ENCODE results near the gene CATSPERD.

DNA sequence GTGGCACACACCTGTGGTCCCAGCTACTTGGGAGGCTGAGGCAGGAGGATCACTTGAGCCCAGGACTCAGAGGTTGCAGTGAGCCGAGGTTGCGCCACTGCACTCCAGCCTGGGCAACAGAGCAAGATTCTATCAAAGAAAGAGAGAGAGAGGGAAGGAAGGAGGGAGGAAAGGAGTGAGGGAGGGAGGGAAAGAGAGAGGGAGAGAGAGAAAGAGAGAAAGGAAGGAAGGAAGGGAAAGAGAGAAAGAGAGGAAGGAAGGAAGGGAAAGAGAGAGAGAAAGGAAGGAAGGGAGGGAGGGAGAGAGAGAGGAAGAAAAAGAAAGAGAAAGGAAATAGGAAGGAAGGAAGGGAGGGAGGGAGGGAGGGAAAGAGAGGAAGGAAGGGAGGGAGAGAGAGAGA lies 96.8 kb downstream of the CATSPERD start:
- TF ChIP-seq CTCF (conservative IDR thresholded peaks at IDR 0.05; ENCODE audit: low read depth, low read length) (no peak), ELK1 (IDR thresholded peaks at IDR 0.05; ENCODE audit: borderline replicate concordance, low read depth, low read length) (no peak), POLR2A (IDR thresholded peaks at IDR 0.05; ENCODE audit: low read depth, low read length) (no peak), RFX5 (IDR thresholded peaks at IDR 0.05; ENCODE audit: low read depth, low read length) (no peak), CEBPB (IDR thresholded peaks at IDR 0.05; ENCODE audit: low read depth, low read length) (no peak), MXI1 (IDR thresholded peaks at IDR 0.05; ENCODE audit: borderline replicate concordance, low read depth, low read length) (no peak), MAFK (IDR thresholded peaks at IDR 0.05; ENCODE audit: low read depth, low read length) (no peak), FOS (IDR thresholded peaks at IDR 0.05; ENCODE audit: low read depth, low read length) (no peak), RAD21 (IDR thresholded peaks at IDR 0.05; ENCODE audit: low read length) (no peak), MAZ (IDR thresholded peaks at IDR 0.05; ENCODE audit: borderline replicate concordance, low read depth, low read length) (no peak)
- TF ChIP-seq, protein P1, sequence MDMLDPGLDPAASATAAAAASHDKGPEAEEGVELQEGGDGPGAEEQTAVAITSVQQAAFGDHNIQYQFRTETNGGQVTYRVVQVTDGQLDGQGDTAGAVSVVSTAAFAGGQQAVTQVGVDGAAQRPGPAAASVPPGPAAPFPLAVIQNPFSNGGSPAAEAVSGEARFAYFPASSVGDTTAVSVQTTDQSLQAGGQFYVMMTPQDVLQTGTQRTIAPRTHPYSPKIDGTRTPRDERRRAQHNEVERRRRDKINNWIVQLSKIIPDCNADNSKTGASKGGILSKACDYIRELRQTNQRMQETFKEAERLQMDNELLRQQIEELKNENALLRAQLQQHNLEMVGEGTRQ (IDR thresholded peaks at IDR 0.05; ENCODE audit: low read depth, low read length) = no peak
